HEK293 (cell line): ENCODE results near the gene STK38.

ENCODE experiments used
- CTCF ChIA-PET: fragments of 350-600 bp; formaldehyde crosslinking; extraction: SDS; loops from one replicate; lab custom pipeline; 2021; ENCODE audit warnings: antibody characterized with exemption; lab: Yijun Ruan, JAX
- POLR2A ChIA-PET: fragments of 300-600 bp; formaldehyde crosslinking; extraction: SDS; loops from one replicate; lab custom pipeline; 2020; ENCODE audit warnings: antibody characterized with exemption, inconsistent platforms; lab: Yijun Ruan, JAX
- H3K27ac ChIP-seq: fragments of 200-500 bp; sonication (Bioruptor generic); 2 replicates; pipeline ENCODE4 v1.5.1; 2014; ENCODE audit warnings: low read depth, low read length, control low read depth, inconsistent platforms; ENCODE audit errors: extremely low read depth
- H3K36me3 ChIP-seq, 2 experiments: fragments of 200-500 bp in 1 of 2; sonication (Bioruptor generic) in 1 of 2; 1 replicate in 1 of 2; 2 replicates in 1 of 2; pipeline ENCODE4 v1.5.1; 2014 to 2017; ENCODE audit warnings: inconsistent platforms in 2 of 2, low read length in 2 of 2; ENCODE audit not compliant: control insufficient read depth in 2 of 2, insufficient read depth in 1 of 2
- H3K4me1 ChIP-seq: fragments of 200-500 bp; sonication (Bioruptor generic); 2 replicates; pipeline ENCODE4 v1.5.1; 2014; ENCODE audit warnings: mild to moderate bottlenecking, low read length, inconsistent platforms; ENCODE audit not compliant: control insufficient read depth, insufficient read depth
- H3K4me3 ChIP-seq: 2 replicates; pipeline ENCODE4 v1.5.1; 2011; ENCODE audit warnings: low read depth, mild to moderate bottlenecking, control low read depth, low read length, moderate library complexity
- H3K9me3 ChIP-seq: fragments of 200-500 bp; sonication (Bioruptor generic); 2 replicates; pipeline ENCODE4 v1.5.1; 2014; ENCODE audit warnings: low read depth, low read length, inconsistent platforms; ENCODE audit not compliant: control insufficient read depth, insufficient read depth
- EGR2 ChIP-seq: fragments of 450-650 bp; formaldehyde crosslinking; IDR thresholded peaks from 2 replicates; pipeline ENCODE4 v1.5.1; 2016; ENCODE audit warnings: low read depth, missing biosample characterization, missing genetic modification characterization
- ELK4 ChIP-seq: IDR thresholded peaks from 2 replicates; pipeline ENCODE4 v1.6.1; 2011; ENCODE audit warnings: mild to moderate bottlenecking, low read depth, low read length, borderline replicate concordance
- GLI4 ChIP-seq: fragments of 450-650 bp; formaldehyde crosslinking; IDR thresholded peaks from 2 replicates; pipeline ENCODE4 v1.5.1; 2016; ENCODE audit warnings: missing biosample characterization, missing genetic modification characterization
- GLIS2 ChIP-seq: fragments of 450-650 bp; formaldehyde crosslinking; IDR thresholded peaks from 2 replicates; pipeline ENCODE4 v1.5.1; 2016; ENCODE audit warnings: missing biosample characterization, missing genetic modification characterization
- PRDM6 ChIP-seq: fragments of 450-650 bp; formaldehyde crosslinking; IDR thresholded peaks from 2 replicates; pipeline ENCODE4 v1.5.1; 2017; ENCODE audit warnings: missing biosample characterization, missing genetic modification characterization
- SP7 ChIP-seq: fragments of 450-650 bp; formaldehyde crosslinking; IDR thresholded peaks from 2 replicates; pipeline ENCODE4 v1.5.1; 2016; ENCODE audit warnings: missing biosample characterization, missing genetic modification characterization
- ZBTB26 ChIP-seq: fragments of 450-650 bp; formaldehyde crosslinking; optimal IDR thresholded peaks from 2 replicates; pipeline ENCODE3; 2016; ENCODE audit warnings: missing biosample characterization, mild to moderate bottlenecking, missing genetic modification characterization
- ZNF112 ChIP-seq: fragments of 450-650 bp; formaldehyde crosslinking; IDR thresholded peaks from 2 replicates; pipeline ENCODE4 v1.5.0; 2017; ENCODE audit warnings: missing biosample characterization, missing genetic modification characterization
- ZNF510 ChIP-seq: fragments of 450-650 bp; formaldehyde crosslinking; IDR thresholded peaks from 2 replicates; pipeline ENCODE4 v1.5.1; 2018; ENCODE audit warnings: mild to moderate bottlenecking, missing genetic modification characterization, missing biosample characterization; ENCODE audit not compliant: insufficient replicate concordance
- ZNF544 ChIP-seq: fragments of 450-650 bp; formaldehyde crosslinking; IDR thresholded peaks from 2 replicates; pipeline ENCODE4 v1.5.0; 2017; ENCODE audit warnings: missing biosample characterization, missing genetic modification characterization
- ZNF560 ChIP-seq: fragments of 450-650 bp; formaldehyde crosslinking; IDR thresholded peaks from 2 replicates; pipeline ENCODE4 v1.5.1; 2017; ENCODE audit warnings: missing biosample characterization, missing genetic modification characterization, borderline replicate concordance
- ZNF596 ChIP-seq: fragments of 450-650 bp; IDR thresholded peaks from 2 replicates; pipeline ENCODE4 v1.5.0; 2018; ENCODE audit warnings: missing biosample characterization, mild to moderate bottlenecking, missing genetic modification characterization, moderate library complexity
- ZNF624 ChIP-seq: fragments of 450-650 bp; formaldehyde crosslinking; IDR thresholded peaks from 2 replicates; pipeline ENCODE4 v1.5.1; 2017; ENCODE audit warnings: missing biosample characterization, missing genetic modification characterization
- ZNF629 ChIP-seq: fragments of 450-650 bp; formaldehyde crosslinking; IDR thresholded peaks from 2 replicates; pipeline ENCODE4 v1.5.1; 2017; ENCODE audit warnings: missing biosample characterization, missing genetic modification characterization
- ZNF639 ChIP-seq: fragments of 450-650 bp; formaldehyde crosslinking; IDR thresholded peaks from 2 replicates; pipeline ENCODE4 v1.5.1; 2016; ENCODE audit warnings: missing biosample characterization, missing genetic modification characterization
- ZNF658 ChIP-seq: fragments of 450-650 bp; formaldehyde crosslinking; IDR thresholded peaks from 2 replicates; pipeline ENCODE4; 2016; ENCODE audit warnings: missing biosample characterization, missing genetic modification characterization
- ZNF660 ChIP-seq: fragments of 450-650 bp; IDR thresholded peaks from 2 replicates; pipeline ENCODE4 v1.5.1; 2018; ENCODE audit warnings: missing biosample characterization, mild to moderate bottlenecking, missing genetic modification characterization
- ZNF664 ChIP-seq: fragments of 450-650 bp; formaldehyde crosslinking; IDR thresholded peaks from 2 replicates; pipeline ENCODE4 v1.5.1; 2016; ENCODE audit warnings: missing biosample characterization, missing genetic modification characterization

Gene STK38

GRCh38 chr6:36501686-36502085 lies 45.6 kb downstream of the STK38 start:
- Histone ChIP-seq H3K4me3 (no peak overlapping the region), H3K9me3 (no peaks in the 10 kb centered on the region), H3K27ac (no peak overlapping the region), H3K36me3 (peaks cover 22 to 49% of the 10 kb centered on the region in 2 experiments)
- CTCF ChIA-PET: no interaction called here
- TF ChIP-seq ZNF660 (tag by site-specific recombination): no peak
- TF ChIP-seq GLI4 (tag by site-specific recombination): no peak
- no peak for TF ChIP-seq ZNF664 (tag by site-specific recombination)
- TF ChIP-seq ELK4: no peak
- no peak for TF ChIP-seq PRDM6 (tag by site-specific recombination)
- TF ChIP-seq ZNF658 (tag by site-specific recombination): no peak
- no peak for TF ChIP-seq ZNF624 (tag by site-specific recombination)
- TF ChIP-seq ZBTB26 (tag by site-specific recombination): no peak
- TF ChIP-seq GLIS2: no peak
- no peak for TF ChIP-seq SP7 (tag by site-specific recombination)
- TF ChIP-seq ZNF629 (tag by site-specific recombination): no peak
- no peak for TF ChIP-seq EGR2 (tag by site-specific recombination)
- TF ChIP-seq ZNF112 (tag by site-specific recombination): no peak
- TF ChIP-seq, all 188 proteins: peak for 0
- POLR2A ChIA-PET: interaction anchor here (0.7 kb wide), 1 partner anchor 94 kb away, joined by 3 read pairs; no protein-coding TSS in a partner anchor
- no peaks in the 10 kb centered on the region for H3K4me1 ChIP-seq

- ChIA-PET POLR2A (interaction anchor here (0.5 kb wide), 1 partner anchor 95 kb away, joined by 3 read pairs; no protein-coding TSS in a partner anchor), CTCF (interaction anchor here (0.6 kb wide), 2 partner anchors 16 to 385 kb away, joined by 3 to 4 read pairs; no protein-coding TSS in a partner anchor)
- Histone ChIP-seq H3K27ac (no peak overlapping the region), H3K4me3 (no peak overlapping the region), H3K9me3 (no peaks in the 10 kb centered on the region), H3K36me3 (peaks cover 24 to 49% of the 10 kb centered on the region in 2 experiments), H3K4me1 (no peaks in the 10 kb centered on the region)
- TF ChIP-seq ZNF639 (tag by site-specific recombination) (no peak), ZNF544 (no peak), ZNF596 (tag by site-specific recombination) (no peak), ZNF510 (tag by site-specific recombination) (no peak), ZNF560 (no peak)
Measured at GRCh38 chr6:36499918-36500317, 47.4 kb downstream of the STK38 start.
